Right hindlimb (tissue), 1 donor: Measurements from ENCODE around the gene TEKT1.
"Not testable (repeated sequence)": the region's sequence is repeated elsewhere in the genome, so short reads cannot be mapped to it uniquely, and the experiment has no call there.

Experiments
- DNase-seq: peaks from one replicate; pipeline ENCODE4 v3.0.0-alpha.2; 2018

TEKT1 gene

DNA sequence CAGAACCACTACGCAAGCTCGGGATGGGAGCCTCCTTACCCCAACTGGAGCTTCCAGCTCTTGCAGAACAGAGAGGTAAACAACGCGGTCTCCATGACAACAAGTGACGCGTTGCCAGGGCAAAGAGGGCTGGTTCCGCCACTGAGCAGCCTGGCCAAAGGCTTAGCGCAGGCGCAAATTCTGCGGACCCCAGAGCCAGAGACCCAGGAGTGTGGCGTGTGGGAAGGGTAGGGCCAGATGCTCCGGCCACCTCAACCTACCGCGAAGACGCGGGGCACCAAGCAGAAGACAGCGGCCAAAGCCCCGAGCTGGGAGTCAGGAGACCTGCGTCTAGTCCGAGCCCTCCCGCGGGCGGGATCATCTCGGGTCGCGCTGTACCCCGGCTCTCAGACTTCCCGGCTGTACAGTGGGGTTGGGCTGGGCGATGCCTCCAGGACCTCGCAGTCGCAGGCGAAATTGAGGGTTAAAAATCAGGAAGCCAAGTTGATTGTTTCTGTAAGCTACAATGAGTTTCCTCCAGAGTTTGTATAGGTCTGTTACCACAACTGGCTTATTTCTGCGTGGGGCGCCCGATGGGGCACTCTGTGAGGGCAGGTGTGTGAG is at the start of gene TEKT1:
TSS of gene TEKT1 (minus strand) at position 69 of the 603 bp plus-strand sequence. CDS start 1,353 bp downstream, outside the sequence.
- peak; percentile 79 for DNase-seq

DNA sequence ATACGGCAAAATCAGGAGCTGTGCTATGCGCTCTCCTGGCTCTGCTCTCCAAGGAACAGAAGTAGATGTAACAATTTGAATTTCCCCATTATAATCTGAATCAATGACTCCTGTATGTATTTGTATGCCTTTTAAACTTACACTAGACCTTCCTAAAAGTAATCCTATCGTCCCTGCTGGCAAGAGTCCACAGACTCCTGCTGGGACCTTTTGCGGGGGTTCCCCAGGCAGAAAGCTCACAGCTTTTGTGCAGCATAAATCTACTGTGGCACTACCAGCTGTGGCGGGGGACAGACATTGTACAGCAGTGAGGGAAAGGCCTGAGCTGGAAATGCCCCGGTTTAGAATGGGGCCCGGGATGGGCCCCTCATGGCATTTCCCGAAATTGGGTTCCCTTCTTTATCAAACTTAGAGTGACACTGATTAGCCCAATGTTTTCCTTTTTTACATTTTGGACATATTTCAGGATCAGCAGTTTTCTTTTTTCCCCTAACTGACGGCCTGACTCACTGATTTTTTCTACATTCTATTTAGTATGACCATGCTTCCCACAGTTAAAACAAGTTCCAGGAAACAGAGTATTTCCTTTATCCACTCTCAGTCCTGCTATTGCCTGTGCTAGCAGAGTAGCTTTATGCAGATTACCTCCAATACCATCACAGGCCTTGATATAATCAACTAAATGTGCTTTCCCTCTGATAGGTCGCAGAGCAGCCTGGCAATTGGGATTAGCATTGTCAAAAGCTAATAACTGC is 47.9 kb upstream of the TEKT1 start:
- DNase-seq = not testable (repeated sequence)

DNA sequence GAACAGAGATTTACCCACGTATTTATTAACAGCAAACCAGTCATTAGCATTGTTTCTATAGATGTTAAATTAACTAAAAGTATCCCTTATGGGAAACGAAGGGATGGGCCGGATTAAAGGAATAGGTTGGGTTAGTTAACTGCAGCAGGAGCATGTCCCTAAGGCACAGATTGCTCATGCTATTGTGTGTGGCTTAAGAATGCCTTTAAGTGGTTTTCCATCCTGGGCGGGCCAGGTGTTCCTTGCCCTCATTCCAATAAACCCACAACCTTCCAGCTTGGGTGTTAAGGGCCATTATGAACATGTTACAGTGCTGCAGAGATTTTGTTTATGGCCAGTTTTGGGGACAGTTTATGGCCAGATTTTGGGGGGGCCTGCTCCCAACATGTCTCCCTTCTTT is 43.7 kb upstream of the TEKT1 start:
- DNase-seq = not testable (repeated sequence)

DNA sequence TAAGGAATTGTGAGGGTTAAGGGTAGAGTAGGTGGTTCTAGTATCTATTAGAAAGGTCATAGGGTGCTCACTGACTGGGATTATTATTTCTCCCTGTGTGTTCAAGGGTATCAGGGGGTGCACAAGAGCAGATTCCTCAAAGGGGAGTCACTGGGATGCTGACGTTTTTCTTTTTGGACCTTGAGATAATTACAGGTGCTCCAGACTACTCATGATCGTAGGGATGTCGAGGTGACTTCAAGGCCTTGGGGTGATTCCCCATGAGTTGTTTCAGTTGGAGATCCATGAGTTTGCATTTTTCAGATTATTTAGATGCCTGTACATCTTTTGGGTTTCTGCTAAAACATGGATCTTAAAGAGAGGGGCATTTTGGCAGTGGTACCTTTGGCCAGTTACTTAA is 41.4 kb upstream of the TEKT1 start:
- no peak for DNase-seq

DNA sequence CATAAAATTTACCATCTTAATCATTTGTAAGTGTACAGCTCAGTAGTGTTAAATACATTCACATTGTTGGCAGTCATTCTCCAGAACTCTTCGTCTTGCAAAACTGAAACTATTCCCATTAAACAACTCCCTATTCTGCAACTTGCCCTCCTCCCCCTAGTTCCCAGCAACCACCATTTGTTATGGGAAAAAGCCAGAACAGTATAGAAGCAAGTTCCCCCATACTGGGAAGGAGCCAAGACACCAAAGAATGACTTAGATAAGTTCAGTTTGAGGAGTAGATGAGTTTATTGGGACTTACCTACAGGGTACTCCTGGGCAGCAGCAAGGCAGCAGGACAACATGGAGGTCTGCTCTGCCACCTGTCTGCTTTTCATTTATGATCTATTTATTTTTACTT is 39.3 kb upstream of the TEKT1 start:
- DNase-seq = no peak

DNA sequence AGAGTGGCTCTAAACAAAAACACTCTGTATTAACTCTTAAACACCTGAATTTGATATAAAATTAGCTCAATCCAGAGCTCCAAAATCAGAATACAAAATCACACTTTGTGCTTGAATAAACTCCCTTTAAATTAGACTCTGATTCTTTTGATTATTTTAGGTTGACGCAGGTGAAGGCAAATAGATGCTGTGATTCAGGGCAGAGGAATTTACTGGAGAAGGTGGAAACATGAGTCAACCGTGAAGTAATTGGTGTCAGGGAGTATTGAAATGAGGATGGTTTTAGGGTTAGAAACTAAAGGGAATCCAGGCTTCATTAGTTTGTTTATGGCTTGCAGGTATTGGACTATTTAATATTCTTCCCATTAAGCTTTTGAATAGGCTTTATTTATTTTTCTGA is 37.1 kb upstream of the TEKT1 start:
- DNase-seq = no peak

DNA sequence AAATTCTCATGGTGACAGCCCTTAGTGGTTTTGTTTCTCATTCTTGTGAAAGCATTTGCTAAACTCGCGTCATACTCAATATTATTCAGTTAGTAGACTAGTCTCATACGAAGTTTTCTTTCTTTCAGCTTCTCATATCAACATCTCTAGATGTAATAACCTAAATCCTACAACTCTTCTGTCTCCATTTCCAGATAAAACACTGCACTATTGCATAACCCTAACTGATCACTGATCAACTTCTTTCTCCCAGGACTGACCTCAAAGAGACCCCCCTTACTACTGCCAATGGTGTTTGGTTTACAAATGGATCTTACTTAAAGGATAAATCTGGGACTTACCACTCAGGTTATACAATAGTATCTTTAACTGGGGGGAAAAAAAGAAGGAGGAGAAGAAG is 36.3 kb upstream of the TEKT1 start:
- DNase-seq = no peak

DNA sequence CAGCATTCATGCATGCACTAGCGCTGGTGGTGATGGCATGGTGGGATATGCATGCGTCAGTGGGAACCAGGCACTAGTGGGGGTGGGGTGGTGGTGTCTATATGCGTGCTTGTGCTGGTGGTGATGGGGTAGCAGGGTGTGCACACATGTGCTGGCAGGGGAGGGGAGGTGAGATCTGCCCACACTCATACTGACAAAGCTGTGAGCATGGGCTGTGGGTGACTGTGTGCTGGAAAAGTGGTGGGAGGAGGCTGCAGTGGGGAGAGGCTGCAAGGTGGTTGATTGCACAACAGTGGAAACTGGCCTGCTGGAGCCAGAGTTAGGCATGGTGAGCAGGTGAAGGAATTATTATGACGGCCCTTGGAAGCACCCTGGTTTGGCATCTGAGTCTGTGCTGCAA is 31.3 kb upstream of the TEKT1 start:
- no peak for DNase-seq

DNA sequence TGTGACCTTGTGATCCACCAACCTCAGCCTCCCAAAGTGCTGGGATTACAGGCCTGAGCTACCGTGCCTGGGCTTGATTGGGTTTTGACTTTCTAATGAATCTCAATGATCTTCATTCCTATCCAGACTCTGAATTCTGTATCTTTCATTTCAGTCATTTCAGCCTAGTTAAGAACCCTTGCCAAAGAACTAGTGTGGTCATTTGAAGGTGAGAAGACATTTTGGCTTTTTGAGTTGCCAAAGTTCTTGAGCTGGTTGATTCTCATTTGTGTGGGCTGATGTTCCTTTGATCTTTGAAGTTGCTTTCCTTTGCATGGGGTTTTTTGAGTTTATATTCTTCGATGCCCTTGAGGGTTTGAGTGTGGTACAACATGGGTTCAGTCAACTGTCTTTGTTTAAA is 30.6 kb upstream of the TEKT1 start:
- no peak for DNase-seq

DNA sequence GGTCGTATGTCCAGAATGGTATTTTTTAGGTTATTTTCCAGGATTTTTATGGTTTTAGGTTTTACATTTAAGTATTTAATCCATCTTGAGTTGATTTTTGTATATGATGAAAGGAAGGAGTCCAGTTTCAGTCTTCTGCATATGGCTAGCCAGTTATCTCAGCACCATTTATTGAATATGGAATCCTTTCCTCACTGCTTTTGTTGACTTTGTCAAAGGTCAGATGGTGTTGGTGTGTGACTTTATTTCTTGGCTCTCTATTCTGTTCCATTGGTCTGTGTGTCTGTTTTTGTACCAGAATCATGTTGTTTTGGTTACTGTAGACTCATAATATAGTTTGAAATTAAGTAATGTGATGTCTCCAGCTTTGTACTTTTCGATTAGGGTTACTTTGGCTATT is 26.4 kb upstream of the TEKT1 start:
- DNase-seq = no peak

DNA sequence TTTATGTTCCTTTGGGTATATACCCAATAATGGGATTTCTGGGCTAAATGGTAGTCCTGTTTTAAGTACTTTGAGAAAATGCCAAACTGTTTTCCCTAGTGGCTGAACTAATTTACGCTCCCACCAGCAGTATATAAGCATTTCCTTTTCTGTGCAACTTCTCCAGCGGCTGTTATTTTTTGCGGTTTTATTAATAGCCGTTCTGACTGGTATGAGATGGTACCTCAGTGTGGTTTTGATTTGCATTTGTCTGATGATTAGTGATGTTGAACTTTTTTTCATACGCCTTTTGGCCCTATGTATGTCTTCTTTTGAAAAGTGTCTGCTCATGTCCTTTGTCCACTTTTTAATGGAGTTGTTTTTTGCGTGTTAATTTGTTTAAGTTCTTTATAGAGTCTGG is 25.8 kb upstream of the TEKT1 start:
- DNase-seq = no peak

DNA sequence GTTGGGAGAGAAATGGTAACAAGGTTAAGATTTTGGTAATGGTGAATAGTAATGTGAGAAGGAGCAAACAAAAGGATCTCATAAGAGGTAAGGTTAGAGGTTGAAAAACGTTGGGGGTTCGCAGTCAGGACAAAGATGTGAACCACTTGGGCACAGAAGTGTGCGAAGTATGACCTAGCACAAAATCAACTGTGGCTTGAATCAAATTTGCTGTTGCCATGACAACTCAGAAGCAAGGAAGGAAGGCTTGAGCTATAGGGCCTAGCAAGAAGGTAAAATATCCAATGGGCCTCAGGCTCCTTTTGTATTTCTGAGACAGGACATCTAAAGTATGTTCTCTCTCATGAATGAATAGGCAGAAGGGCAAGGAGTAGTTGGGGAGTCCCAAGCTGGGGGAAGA is 24.5 kb upstream of the TEKT1 start:
- no peak for DNase-seq

DNA sequence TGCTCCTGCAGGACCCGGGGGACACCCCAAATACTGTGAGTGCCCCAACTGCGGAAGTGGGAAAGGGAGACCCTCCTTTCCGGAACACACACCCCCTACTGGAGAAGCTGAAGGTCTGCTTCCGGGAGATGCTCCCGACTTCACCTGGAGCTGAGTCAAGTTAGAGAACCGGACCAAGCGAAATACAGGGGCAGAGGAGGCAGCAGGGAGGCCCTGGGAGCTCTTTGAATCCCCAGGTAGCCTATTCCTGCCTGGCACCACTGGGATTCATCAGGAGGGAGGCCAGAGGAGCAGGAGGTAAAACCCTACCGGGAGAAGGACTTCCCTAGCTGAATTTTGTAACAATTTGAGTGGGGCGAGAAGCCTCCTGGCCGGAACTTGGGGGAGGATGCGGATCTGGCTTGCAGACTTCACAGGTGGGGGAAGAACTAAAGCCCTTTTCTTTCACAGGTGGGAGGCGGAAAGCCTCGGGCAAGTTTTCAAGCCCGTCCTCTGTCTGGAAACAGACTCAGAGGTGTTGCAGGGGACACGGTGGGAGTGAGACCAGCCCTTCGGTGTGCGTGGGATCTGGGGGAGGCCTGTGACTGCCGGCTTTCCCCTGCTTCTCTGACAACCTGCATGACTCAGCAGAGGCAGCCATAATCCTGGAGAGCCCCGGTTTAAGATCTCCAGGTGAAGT is 22.4 kb upstream of the TEKT1 start:
- no peak for DNase-seq

DNA sequence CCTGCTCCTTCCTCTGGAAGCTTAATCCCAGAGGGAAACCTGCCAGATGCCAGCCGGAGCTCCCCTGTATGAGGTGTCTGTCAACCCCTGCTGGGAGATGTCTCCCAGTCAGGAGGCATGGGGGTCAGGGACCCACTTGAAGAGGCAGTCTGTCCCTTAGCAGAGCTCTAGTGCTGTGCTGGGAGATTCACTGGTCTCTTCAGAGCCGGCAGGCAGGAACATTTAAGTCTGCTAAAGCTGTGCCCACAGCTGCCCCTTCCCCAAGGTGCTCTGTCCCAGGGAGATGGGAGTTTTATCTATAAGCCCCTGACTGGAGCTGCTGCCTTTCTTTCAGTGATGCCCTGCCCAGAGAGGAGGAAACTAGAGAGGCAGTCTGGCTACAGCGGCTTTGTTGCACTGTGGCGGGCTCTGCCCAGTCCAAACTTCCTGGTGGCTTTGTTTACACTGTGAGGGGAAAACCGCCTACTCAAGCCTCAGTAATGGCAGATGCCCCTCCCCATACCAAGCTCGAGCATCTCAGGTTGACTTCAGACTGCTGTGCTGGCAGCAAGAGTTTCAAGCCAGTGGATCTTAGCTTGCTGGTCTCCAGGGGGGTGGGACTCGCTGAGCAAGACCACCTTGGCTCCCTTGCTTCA is 17.1 kb upstream of the TEKT1 start:
- DNase-seq = not testable (repeated sequence)

DNA sequence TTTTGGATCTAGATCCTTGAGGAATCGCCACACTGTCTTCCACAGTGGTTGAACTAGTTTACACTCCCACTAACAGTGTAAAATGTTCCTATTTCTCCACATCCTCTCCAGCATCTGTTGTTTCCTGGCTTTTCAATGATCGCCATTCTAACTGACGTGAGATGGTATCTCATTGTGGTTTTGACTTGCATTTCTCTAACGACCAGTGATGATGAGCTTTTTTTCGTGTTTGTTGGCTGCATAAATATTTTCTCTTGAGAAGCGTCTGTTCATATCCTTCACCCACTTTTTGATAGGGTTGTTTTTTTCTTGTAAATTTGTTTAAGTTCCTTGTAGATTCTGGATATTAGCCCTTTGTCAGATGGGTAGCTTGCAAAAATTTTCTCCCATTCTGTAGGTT is 14.6 kb upstream of the TEKT1 start:
- not testable (repeated sequence) for DNase-seq

DNA sequence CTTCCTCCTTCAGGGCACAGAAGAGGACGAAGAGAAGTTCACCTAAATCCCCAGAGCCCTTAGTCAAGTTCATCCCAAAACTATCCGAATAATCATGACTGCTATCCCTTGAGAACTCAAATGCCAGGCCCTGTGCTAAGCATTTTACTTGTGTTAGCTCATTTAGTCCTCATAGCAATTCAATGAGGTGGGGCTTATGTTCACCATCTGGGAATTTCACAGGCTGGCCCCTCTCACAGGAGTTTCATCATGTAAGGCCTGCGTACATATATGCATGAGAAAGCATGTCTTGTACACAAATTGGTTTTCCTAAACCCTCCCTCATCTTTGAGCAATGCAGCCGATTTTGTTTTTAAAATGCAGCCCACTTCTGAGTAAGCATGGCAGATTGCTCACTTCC is 12.9 kb upstream of the TEKT1 start:
- not testable (repeated sequence) for DNase-seq

DNA sequence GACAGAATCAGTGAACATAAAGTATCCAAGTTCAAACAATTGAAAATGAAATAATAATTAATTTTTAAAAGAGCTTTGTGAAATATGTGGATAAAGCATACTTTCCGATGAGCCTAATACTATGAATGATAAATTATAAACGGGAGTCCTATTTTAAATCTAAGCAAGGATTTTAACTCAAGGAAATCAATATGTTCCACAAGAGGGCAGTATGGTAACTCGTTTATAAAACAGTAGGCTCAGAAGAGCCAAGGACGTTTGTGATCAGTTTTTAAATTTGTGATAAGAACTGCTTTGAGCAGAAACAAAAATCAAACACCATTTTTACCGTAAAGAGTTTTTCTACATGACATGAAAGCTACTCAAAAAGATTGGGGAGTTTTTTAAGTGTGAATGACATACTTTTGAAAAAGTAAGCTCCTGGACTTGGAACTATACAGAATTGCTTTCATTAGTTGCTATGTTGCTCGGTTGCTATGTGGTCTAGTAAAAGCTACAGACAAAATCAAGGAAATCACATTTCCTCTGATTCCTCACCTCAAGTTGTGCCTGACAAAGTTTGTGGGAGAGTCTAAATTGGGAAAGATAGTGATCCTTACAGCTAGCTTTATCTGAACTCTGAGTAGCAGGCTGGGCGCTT is 11.8 kb upstream of the TEKT1 start:
- DNase-seq = no peak

DNA sequence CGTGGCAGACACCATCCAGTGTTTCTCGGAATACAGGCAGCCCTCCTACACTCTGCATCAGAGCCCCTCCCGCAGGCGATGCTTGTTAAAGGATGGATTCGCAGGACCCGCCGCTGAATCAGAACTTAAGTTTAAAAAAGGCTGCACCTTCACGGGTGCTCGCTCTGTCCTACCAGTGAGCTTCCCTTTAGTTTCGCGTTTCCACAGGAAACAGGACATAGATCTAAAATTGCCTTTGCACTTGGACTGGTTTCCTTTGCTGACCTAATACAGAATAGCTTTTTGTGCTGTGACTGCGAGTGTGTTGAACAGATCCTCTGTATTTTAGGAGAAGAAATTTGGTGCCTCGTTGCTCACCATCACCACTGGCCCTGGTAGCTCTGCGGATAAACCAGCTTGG is 10.2 kb upstream of the TEKT1 start:
- not testable (repeated sequence) for DNase-seq

DNA sequence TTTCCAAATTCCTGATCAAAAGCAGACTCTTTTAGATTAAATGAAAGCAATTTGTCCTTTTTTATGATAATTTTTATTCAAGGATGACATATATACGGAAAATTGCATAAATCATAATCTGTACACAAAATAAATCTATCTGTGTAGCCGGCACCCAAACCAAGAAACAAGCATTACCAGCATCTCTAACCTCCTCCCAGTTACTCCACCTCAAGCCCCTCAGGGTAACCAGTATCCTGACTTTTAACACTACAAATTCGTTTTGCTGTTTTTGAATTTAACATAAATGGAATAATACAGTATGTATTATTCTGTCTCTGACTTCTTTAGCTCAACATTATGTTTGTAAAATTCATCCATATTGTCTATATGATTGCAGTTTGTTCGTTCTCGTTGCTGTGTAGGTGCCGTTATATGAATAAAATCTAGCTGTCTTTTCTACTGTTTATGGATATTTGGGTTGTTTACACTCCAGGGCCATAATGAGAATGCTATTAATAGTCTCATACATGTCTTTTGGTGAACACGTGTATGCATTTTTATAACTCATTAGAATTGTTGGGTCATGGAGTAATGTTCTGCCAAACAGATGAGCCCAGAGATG is 1.0 kb downstream of the TEKT1 start:
- no peak for DNase-seq

DNA sequence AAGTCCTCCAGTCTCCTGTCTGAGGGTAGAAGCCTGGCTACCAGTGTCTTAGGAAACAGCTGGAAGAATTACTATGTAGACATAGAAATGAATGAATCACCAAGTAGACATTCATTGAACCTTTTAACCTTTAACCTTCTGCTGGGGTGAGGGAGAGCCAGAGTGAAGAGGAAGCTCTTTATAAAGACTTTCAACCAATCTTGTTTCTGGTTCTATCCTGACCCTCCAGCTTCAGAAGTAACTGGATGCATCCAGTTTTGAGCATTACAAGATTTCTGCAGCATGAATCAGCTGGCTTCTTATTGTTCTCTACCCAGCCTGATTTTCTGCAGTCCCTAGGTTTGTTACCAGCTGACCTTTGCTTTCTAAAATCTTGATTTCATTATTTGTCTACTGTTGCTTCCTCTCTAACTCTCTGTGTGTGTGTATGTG is 8.5 kb downstream of the TEKT1 start:
- DNase-seq = no peak

DNA sequence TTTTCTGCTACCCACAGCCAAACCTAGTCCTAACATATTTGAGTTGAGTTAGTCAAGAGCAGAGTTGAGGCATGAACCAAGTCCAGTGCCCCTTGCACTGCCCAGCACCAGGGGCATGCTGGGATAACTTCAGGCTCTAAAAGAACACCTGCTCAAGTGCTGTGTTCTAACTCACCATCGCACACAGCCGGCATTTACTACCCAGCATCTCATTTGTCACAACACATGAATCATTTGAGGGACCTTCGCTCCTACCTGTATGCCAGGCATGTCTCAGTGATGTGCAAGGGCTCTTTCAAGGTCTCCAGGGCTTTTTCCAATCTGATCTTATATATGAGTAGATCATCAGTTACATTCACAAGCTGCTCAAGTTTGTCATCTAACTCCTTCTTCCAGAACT is 12.6 kb downstream of the TEKT1 start:
- DNase-seq = no peak

DNA sequence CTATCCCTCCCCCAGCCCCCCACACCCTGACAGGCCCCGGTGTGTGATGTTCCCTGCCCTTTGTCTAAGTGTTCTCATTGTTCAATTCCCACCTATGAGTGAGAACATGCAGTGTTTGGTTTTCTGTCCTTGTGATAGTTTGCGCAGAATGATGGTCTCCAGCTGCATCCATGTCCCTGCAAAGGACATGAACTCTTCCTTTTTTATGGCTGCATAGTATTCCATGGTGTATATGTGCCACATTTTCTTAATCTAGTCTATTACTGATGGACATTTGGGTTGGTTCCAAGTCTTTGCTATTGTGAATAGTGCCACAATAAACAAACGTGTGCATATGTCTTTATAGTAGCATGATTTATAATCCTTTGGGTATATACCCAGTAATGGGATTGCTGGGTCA is 15.2 kb downstream of the TEKT1 start:
- DNase-seq = not testable (repeated sequence)

DNA sequence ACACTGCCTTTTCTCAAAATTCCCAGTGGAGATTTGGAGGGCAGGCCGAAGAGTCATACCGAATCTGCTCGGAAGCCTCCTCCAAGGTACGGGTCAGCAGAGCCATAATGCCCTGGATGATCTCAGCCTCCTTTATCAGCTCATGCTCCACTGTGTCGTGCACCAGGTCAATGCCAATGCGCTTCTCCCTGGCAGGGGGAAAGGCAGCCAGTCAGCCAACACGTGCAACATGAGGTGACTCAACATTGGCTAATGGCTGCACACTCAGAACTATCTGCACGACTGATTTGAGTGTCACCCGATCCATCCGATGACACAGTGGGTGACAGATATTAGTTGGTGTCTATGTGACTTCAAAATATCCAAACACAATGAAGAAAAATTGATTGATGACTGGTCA is 15.8 kb downstream of the TEKT1 start:
- no peak for DNase-seq
